ENCODE measurements around the gene GOLGA6L2. TPM values are rescaled to one million over a fixed set of nuclear protein-coding genes. Genes with fewer than 3 reads are reported as not detected.

The GOLGA6L2 gene
- total RNA-seq, 4 donors from 2014 or later: not detected

DNA sequence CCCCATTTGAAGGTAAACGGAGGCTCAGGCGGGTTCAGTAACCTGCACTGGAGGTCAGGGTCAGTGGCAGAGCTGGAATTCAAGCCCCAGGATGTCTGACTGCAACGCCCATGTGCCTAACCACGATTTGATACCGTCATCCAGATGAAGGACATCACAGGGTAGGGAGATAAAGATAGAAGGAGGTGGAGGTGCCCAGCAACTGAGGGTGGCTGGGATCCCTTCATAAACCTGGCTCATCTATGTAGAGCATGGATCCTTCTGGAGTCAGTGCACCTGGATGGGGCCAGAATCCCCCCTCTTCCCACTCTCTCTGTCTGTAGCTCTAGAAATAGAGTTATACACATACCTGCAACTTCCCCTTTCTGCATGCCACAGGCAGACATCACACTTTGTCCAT lies 51.2 kb downstream of the GOLGA6L2 start:
- no peak for TF ChIP-seq CTCF (IDR thresholded peaks at IDR 0.05)
- no peak for TF ChIP-seq POLR2A (IDR thresholded peaks at IDR 0.05)
- H3K9me3 ChIP-seq: no peaks in the 10 kb centered on the region
- no peak overlapping the region for H3K4me3 ChIP-seq (replicated peaks in 1 of 3)
- no peaks in the 10 kb centered on the region for H3K36me3 ChIP-seq
- H3K4me1 ChIP-seq: no peaks in the 10 kb centered on the region
- H3K27me3 ChIP-seq: no peaks in the 10 kb centered on the region
- DNase-seq: no peak
- 82 to 85% methylated on average over 5 of the region's 5 CpGs for whole genome bisulfite sequencing, 2 donors
- H3K27ac ChIP-seq: no peak overlapping the region
- intact Hi-C loops (cut with DNase I): no loop called here

DNA sequence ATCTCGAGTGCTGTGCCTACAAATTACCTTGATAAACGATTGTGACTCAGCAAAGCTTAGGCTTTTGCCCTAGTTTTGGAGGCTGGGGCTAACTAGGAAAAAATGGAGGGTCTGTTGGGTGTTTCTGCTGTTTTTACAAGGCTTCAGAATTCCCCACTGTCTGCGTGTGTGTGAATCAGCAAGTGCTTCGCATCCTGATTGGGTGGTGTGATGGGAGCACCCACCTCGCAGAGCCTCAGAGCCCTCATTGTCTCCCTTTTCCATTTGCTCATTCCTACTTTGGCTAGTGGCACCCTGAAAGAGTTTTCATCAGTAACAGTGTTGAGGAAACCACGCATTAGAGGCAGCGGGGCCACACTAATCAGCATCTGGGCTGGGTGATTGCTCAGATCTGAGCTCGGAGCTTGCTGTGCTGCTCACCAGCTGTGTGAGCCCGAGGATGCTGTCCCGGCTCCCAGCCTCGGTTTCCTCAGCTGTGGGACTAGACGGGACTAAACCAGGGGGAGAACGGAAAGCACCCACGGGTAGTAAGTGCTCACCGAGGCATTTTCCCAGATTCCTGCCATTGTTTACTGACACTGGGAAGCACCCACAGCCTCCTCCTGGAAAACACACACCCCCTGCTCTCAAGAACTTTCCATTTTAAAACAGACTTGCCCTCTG lies 51.9 kb downstream of the GOLGA6L2 start:
- H3K27ac ChIP-seq: no peak overlapping the region
- no peak for DNase-seq

More for the DNA sequence above, 51.9 kb downstream of the GOLGA6L2 start:
- TF ChIP-seq CTCF (IDR thresholded peaks at IDR 0.05): no peak
- no peak for TF ChIP-seq POLR2A (IDR thresholded peaks at IDR 0.05)
- intact Hi-C loops (cut with DNase I): no loop called here
- 73% methylated on average over 12 to 15 of the region's 15 CpGs for WGBS, 2 donors
- Histone ChIP-seq H3K4me3 (replicated peaks in 1 of 3) (no peak overlapping the region), H3K36me3 (no peaks in the 10 kb centered on the region), H3K27me3 (no peaks in the 10 kb centered on the region), H3K9me3 (no peaks in the 10 kb centered on the region), H3K4me1 (no peaks in the 10 kb centered on the region)

Other genes with a start within 250 kb of the GOLGA6L2 start
- not detected for gene GOLGA6L26, start 113.0 kb downstream of the GOLGA6L2 start, total RNA-seq
- gene GOLGA8S, start 92.5 kb downstream of the GOLGA6L2 start, total RNA-seq: 1 to 10 TPM; 1.9 to 3.1 (median 2.4) TPM
- under 1 TPM in 3 of 4 donors, not detected in 1; 0.11 to 0.44 (median 0.40) TPM for gene MKRN3, start 118.4 kb upstream of the GOLGA6L2 start, total RNA-seq
- gene MAGEL2, start 200.6 kb upstream of the GOLGA6L2 start, total RNA-seq: 1 to 10 TPM in 2 of 4 donors, under 1 TPM in 2; 0.13 to 1.8 (median 0.96) TPM
- 10 to 100 TPM; 34.2 to 60.2 (median 46.6) TPM for gene NDN, start 240.1 kb upstream of the GOLGA6L2 start, total RNA-seq

Data from thyroid gland (tissue), 4 donors.